Ascending aorta (tissue), 2 donors: ENCODE results near the gene HSPBP1. TPM values are rescaled to one million over a fixed set of nuclear protein-coding genes. Genes with fewer than 3 reads are reported as not detected.

ENCODE experiments used
- DNase-seq, 2 donors: peaks; one replicate each; pipeline ENCODE4 v3.0.0-alpha.2; 2019; ENCODE audit warnings: low spot score in 2 of 2
- H3K27ac ChIP-seq, 2 donors: fragments of 200-600 bp; sonication (generic); one replicate each; pipeline ENCODE4 v1.5.1; 2016 to 2017; ENCODE audit warnings: mild to moderate bottlenecking in 1 of 2
- H3K27me3 ChIP-seq: fragments of 200-600 bp; sonication (generic); one replicate; pipeline ENCODE4 v1.5.1; 2017
- H3K36me3 ChIP-seq, 2 donors: fragments of 200-600 bp; sonication (generic); one replicate each; pipeline ENCODE4 v1.5.1; 2016
- H3K4me1 ChIP-seq, 2 donors: fragments of 200-600 bp; sonication (generic); one replicate each; pipeline ENCODE4 v1.5.1; 2016 to 2017; ENCODE audit warnings: mild to moderate bottlenecking in 1 of 2
- H3K4me3 ChIP-seq, 2 donors: fragments of 200-600 bp; sonication (generic); one replicate each; pipeline ENCODE4 v1.5.1; 2016 to 2017; ENCODE audit warnings: mild to moderate bottlenecking in 1 of 2
- H3K9me3 ChIP-seq, 2 donors: fragments of 200-600 bp; sonication (generic); one replicate each; pipeline ENCODE4 v1.5.1; 2016
- CTCF ChIP-seq, 3 experiments: fragments of 200-600 bp in 2 of 3; fragments of 450-650 bp in 1 of 3; sonication (generic) in 2 of 3; IDR thresholded peaks; one replicate each; pipeline ENCODE4 v1.5.1; 2016 to 2019; ENCODE audit warnings: antibody characterized with exemption in 3 of 3, mild to moderate bottlenecking in 1 of 3, moderate library complexity in 1 of 3
- intact Hi-C: fragments of 100-400 bp; cut with DNase I; formaldehyde crosslinking; loops from one replicate; pipeline ENCODE4 v1.15.1; 2023
- total RNA-seq: library from RNA; depleted of rRNA; stranded (reverse); fragments of >200 nt; gene quantifications from one replicate; pipeline ENCODE4 v1.1.0, GENCODE V29; 2016

HSPBP1 gene
- total RNA-seq, 1 donor from 2014 or later: 72.7 TPM

- no peak for TF ChIP-seq CTCF (IDR thresholded peaks at IDR 0.05)
- intact Hi-C loops: no loop called here
- no peak for DNase-seq
- H3K27me3 ChIP-seq: no peaks in the 10 kb centered on the region
- H3K9me3 ChIP-seq: no peaks in the 10 kb centered on the region
- peak overlapping the region in 1 of 2 donors; percentile 84 for H3K4me3 ChIP-seq
- no peak overlapping the region for H3K27ac ChIP-seq
- peaks cover 7 to 9% of the 10 kb centered on the region in 2 donors for H3K4me1 ChIP-seq
- H3K36me3 ChIP-seq: peaks cover 23 to 36% of the 10 kb centered on the region in 2 donors
These were observed 1.3 kb downstream of the HSPBP1 start for GRCh38 chr19:55278391-55279135.

GRCh38 chr19:55277494-55277893, 2.4 kb downstream of the HSPBP1 start:
- DNase-seq: no peak
- TF ChIP-seq CTCF (IDR thresholded peaks at IDR 0.05): no peak

GRCh38 chr19:55276720-55277430, 3.0 kb downstream of the HSPBP1 start:
- H3K27me3 ChIP-seq: no peaks in the 10 kb centered on the region
- peaks cover 30 to 52% of the 10 kb centered on the region in 2 donors for H3K36me3 ChIP-seq
- H3K9me3 ChIP-seq: no peaks in the 10 kb centered on the region
- DNase-seq: no peak
- no peak overlapping the region for H3K4me3 ChIP-seq
- intact Hi-C loops: no loop called here
- no peak for TF ChIP-seq CTCF (IDR thresholded peaks at IDR 0.05)
- peaks cover 7% of the 10 kb centered on the region in 2 donors for H3K4me1 ChIP-seq
- no peak overlapping the region for H3K27ac ChIP-seq

More at GRCh38 chr19:55277494-55277893, 2.4 kb downstream of the HSPBP1 start:
- H3K36me3 ChIP-seq: peaks cover 30 to 47% of the 10 kb centered on the region in 2 donors
- intact Hi-C loops: no loop called here
- no peak overlapping the region for H3K27ac ChIP-seq
- no peaks in the 10 kb centered on the region for H3K27me3 ChIP-seq
- no peak overlapping the region for H3K4me3 ChIP-seq
- H3K4me1 ChIP-seq: peaks cover 7% of the 10 kb centered on the region in 2 donors
- H3K9me3 ChIP-seq: no peaks in the 10 kb centered on the region

GRCh38 chr19:55275851-55276719, 3.8 kb downstream of the HSPBP1 start:
- Histone ChIP-seq H3K36me3 (peaks cover 32 to 58% of the 10 kb centered on the region in 2 donors), H3K4me3 (no peak overlapping the region), H3K27ac (no peak overlapping the region), H3K4me1 (peaks cover 7% of the 10 kb centered on the region in 2 donors), H3K9me3 (no peaks in the 10 kb centered on the region), H3K27me3 (no peaks in the 10 kb centered on the region)
- no peak for TF ChIP-seq CTCF (IDR thresholded peaks at IDR 0.05)
- intact Hi-C loops: no loop called here
- DNase-seq: no peak

- TF ChIP-seq CTCF (IDR thresholded peaks at IDR 0.05): no peak
- H3K4me1 ChIP-seq: peaks cover 2% of the 10 kb centered on the region in 2 donors
- peaks cover 34 to 68% of the 10 kb centered on the region in 2 donors for H3K36me3 ChIP-seq
- no peaks in the 10 kb centered on the region for H3K27me3 ChIP-seq
- no peak overlapping the region for H3K27ac ChIP-seq
- intact Hi-C loops: no loop called here
- H3K4me3 ChIP-seq: no peak overlapping the region
- DNase-seq: no peak
- H3K9me3 ChIP-seq: no peaks in the 10 kb centered on the region
These were observed 5.8 kb downstream of the HSPBP1 start for GRCh38 chr19:55273978-55274707.
